Tibial artery (tissue), 4 donors: ENCODE data around the gene FAM174C.

Source experiments
- DNase-seq, 2 donors: peaks; one replicate each; pipeline ENCODE4 v3.0.0-alpha.2; 2019
- H3K27ac ChIP-seq, 2 donors: fragments of 200-600 bp; sonication (generic) in 1 of 2; 1 replicate in 1 of 2; 2 replicates in 1 of 2; pipeline ENCODE4 v1.5.1; 2018 to 2019; ENCODE audit warnings: mild to moderate bottlenecking in 1 of 2
- H3K27me3 ChIP-seq, 2 donors: fragments of 200-600 bp; sonication (generic) in 1 of 2; one replicate each; pipeline versions ENCODE4 v1.5.1 to v1.6.0; 2016 to 2019
- H3K36me3 ChIP-seq, 3 donors: fragments of 200-600 bp; sonication (generic) in 2 of 3; one replicate each; pipeline ENCODE4 v1.5.1; 2016 to 2019; ENCODE audit warnings: mild to moderate bottlenecking in 2 of 3
- H3K4me1 ChIP-seq, 4 donors: fragments of 200-600 bp; sonication (generic) in 2 of 4; 1 replicate in 3 of 4; 2 replicates in 1 of 4; pipeline ENCODE4 v1.5.1; 2016 to 2019
- H3K4me3 ChIP-seq, 2 donors: fragments of 200-600 bp; sonication (generic) in 1 of 2; 1 replicate in 1 of 2; 2 replicates in 1 of 2; pipeline ENCODE4 v1.5.1; 2018 to 2019; ENCODE audit warnings: mild to moderate bottlenecking in 2 of 2
- H3K9me3 ChIP-seq, 3 donors: fragments of 200-600 bp; sonication (generic) in 1 of 3; one replicate each; pipeline ENCODE4 v1.5.1; 2016 to 2019
- intact Hi-C: fragments of 100-400 bp; cut with DNase I; formaldehyde crosslinking; loops from one replicate; pipeline ENCODE4 v1.15.0; 2023; ENCODE audit warnings: low total_unique reads
- TF ChIP-seq, protein P1 (sequence below), 2 experiments: fragments of 200-600 bp in 1 of 2; fragments of 450-650 bp in 1 of 2; IDR thresholded peaks; one replicate each; pipeline ENCODE4 v1.5.1; 2017 to 2019; ENCODE audit warnings: antibody characterized with exemption in 2 of 2, mild to moderate bottlenecking in 1 of 2, moderate library complexity in 1 of 2

The FAM174C gene

DNA sequence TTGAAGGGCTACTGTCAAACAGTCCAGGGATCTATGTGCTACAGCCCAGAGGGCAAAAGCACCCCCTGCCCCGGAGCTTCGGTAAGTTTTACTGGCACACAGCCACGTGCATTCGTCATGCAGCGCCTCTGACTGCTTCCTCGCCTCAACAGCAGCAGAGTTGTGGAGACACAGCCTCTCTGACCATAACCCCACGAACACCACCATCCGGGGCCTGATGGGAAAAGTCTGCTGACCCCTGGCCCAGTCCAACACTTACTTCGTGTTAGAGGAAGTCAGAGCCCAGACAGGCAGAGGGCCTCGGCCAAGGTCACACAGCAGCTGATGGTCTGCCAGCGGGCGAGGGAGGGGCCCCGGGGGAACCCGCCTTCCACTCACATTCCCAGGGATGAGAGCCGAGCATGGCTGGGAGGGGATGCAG lies 42.7 kb upstream of the FAM174C start:
- Histone ChIP-seq H3K9me3 (no peaks in the 10 kb centered on the region), H3K36me3 (peaks cover 6 to 12% (median 7%) of the 10 kb centered on the region in 3 donors), H3K4me1 (peaks cover 0 to 25% (median 17%) of the 10 kb centered on the region in 4 donors), H3K27me3 (peaks cover 0 to 11% of the 10 kb centered on the region in 2 donors), H3K4me3 (no peak overlapping the region), H3K27ac (peak overlapping the region in 1 of 2 donors; percentile 43)
- TF ChIP-seq, protein P1, sequence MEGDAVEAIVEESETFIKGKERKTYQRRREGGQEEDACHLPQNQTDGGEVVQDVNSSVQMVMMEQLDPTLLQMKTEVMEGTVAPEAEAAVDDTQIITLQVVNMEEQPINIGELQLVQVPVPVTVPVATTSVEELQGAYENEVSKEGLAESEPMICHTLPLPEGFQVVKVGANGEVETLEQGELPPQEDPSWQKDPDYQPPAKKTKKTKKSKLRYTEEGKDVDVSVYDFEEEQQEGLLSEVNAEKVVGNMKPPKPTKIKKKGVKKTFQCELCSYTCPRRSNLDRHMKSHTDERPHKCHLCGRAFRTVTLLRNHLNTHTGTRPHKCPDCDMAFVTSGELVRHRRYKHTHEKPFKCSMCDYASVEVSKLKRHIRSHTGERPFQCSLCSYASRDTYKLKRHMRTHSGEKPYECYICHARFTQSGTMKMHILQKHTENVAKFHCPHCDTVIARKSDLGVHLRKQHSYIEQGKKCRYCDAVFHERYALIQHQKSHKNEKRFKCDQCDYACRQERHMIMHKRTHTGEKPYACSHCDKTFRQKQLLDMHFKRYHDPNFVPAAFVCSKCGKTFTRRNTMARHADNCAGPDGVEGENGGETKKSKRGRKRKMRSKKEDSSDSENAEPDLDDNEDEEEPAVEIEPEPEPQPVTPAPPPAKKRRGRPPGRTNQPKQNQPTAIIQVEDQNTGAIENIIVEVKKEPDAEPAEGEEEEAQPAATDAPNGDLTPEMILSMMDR (IDR thresholded peaks at IDR 0.05): no peak
- DNase-seq: no peak
- intact Hi-C loops: no loop called here

DNA sequence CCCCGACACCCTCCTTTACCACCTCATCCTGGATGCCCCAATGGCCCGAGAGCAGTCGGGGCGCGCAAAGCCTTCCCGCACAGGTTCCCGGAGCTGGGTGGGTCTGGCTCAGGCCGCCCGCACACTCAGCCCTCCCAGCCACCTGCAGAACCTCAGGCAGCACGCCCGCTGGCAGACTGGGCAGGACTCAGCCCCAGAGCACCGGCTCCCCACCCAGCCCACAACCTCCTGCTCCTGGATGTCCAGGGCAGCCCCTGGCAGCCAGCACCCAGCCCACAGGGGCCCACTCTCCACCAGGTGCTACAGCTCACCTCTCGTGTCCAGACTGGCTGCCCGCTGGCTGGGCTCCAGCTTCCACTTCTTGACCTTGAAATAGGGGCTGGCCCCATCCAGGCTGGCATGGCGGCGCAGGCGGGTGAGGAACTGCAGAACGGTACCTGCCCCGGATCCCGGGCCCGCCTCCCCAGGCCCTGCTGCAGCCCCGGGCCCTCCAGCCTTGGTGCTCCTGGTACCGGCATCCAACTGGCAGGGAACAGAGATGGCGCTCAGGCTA lies 42.1 kb upstream of the FAM174C start:
- DNase-seq: no peak
- TF ChIP-seq, protein P1 (IDR thresholded peaks at IDR 0.05): no peak
- peak overlapping the region in 1 of 2 donors; percentile 43 for H3K27ac ChIP-seq
- peaks cover 0 to 11% of the 10 kb centered on the region in 2 donors for H3K27me3 ChIP-seq
- H3K9me3 ChIP-seq: no peaks in the 10 kb centered on the region
- no peak overlapping the region for H3K4me3 ChIP-seq
- peaks cover under 1 to 6% (median 1%) of the 10 kb centered on the region in 3 donors for H3K36me3 ChIP-seq
- H3K4me1 ChIP-seq: peaks cover 0 to 29% (median 19%) of the 10 kb centered on the region in 4 donors
- intact Hi-C loops: no loop called here

DNA sequence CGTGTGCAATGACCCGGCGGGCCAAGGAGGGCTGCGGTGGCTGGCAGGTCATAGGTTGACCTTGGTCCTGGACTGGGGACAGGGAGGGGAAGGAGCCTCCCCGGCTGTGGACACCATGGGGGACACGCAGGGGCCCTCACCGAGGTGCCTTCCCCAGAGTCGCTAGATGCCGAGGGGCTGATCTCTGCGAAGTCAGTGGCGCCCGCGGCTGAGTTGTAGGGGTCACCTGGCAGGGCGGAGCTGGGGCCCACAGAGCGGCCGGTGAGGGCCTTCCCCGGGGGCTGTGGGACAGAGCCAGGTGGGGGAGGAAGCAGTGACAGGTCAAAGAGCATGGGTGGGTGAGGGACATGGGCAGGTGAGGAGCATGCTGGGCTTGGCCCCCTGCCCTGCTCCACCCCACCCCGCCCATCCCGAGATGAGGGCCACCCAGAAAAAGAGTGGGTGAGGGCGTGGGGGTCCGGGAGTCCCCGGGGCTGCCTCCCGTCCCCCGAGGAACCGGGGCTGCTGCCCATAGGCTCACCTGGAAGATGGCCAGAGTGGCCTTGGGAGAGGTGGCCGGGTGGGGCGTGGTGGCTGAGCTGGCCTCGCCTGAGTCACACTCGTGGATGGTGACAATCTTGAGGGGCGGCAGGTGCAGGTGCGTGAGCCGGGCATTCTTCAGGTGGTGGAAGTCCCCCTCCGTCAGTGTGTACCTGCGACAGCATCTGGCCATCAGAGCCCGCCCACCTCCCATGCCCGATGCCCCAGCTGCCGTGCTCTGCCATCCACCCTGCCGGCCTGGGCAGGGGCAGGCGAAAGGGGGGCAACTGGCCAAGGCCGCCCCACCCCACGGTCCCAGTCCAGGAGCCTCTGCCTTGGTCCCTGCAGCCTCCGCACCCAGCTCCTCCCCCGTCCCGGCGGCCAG lies 41.0 kb upstream of the FAM174C start:
- no peak for DNase-seq

DNA sequence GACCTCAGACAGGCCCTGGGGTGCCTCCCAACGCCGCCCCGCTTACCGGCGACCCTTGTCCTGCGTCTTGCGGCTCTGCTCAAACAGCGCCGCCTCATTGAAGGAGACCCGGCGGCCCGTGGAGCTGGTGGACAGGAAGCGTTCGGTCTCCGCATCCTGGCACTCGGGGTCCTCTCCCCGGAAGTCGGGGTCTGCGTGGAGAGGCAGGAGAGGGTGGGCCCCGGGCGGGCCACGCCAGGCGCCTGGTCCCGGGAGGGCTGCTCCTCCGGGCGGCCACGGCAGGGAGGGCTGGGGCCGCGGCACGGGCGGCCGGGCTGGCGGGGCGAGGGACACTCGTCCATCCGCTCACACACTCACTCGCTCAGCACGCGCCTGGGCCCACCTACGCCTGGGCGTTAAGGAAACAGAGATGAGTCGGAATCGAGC lies 40.4 kb upstream of the FAM174C start:
- TF ChIP-seq, protein P1 (IDR thresholded peaks at IDR 0.05): no peak
- intact Hi-C loops: loop anchor here (5.0 kb wide), 1 partner anchor 257 kb away; the partner anchor contains the start of genes PCSK4 and REEP6
- H3K9me3 ChIP-seq: no peaks in the 10 kb centered on the region

More for the DNA sequence above, 41.0 kb upstream of the FAM174C start:
- peaks cover 0 to 11% of the 10 kb centered on the region in 2 donors for H3K27me3 ChIP-seq
- H3K4me1 ChIP-seq: peaks cover 0 to 34% (median 25%) of the 10 kb centered on the region in 4 donors
- intact Hi-C loops: no loop called here
- no peaks in the 10 kb centered on the region for H3K36me3 ChIP-seq
- TF ChIP-seq, protein P1 (IDR thresholded peaks at IDR 0.05): no peak
- no peak overlapping the region for H3K4me3 ChIP-seq
- H3K9me3 ChIP-seq: no peaks in the 10 kb centered on the region
- H3K27ac ChIP-seq: no peak overlapping the region

DNA sequence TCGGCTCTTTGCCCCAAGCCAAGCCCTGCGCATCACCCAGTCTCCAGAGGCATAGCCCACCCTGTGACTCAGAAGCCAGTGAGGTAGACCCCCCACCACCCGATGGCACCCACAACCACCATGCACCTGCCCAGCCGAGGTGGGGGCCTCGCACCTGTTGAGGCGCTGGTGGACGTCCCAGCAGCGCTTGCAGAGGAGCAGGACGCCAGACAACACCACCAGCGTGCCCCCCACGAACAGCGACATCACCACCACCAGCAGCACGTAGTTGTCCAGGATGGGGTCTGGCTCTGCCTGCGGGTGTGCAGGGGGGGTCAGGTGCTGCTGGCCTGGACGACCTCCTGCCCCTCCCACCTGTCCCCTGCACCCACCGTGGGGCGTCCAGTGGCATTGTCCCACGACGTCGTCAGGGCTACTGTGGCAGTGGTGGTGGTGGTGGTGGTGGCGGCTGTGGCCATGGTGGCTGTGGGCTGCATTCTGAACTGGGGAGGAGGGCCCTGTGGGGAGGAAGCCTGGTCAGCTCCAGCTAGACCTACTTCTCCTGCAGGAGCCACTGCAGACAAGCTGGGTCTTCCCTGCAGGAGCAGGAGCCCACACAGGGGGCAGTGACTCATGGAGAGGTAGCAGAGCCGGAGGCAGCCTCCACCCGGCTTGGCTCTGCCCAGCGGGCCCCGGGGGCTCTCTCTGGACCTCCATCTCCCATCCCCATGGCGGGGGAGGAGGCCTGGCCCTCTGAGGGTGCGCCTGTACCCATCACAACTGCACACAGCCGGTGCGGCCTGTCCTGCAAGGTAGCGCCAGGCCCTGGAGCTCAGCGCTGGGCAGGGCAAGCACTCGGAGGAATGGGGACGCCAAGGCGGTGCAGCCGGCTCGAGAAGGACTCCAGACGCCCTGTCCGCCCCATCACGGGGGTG lies 39.4 kb upstream of the FAM174C start:
- DNase-seq: no peak
- H3K36me3 ChIP-seq: no peaks in the 10 kb centered on the region
- intact Hi-C loops: loop anchor here (5.0 kb wide), 1 partner anchor 256 kb away; the partner anchor contains the start of genes PCSK4 and REEP6
- H3K9me3 ChIP-seq: no peaks in the 10 kb centered on the region
- TF ChIP-seq, protein P1 (IDR thresholded peaks at IDR 0.05): no peak
- H3K27ac ChIP-seq: no peak overlapping the region
- H3K4me1 ChIP-seq: peaks cover 6 to 47% (median 36%) of the 10 kb centered on the region in 4 donors
- H3K27me3 ChIP-seq: peaks cover 0 to 11% of the 10 kb centered on the region in 2 donors
- no peak overlapping the region for H3K4me3 ChIP-seq

More for the DNA sequence above, 40.4 kb upstream of the FAM174C start:
- no peak overlapping the region for H3K27ac ChIP-seq
- H3K4me3 ChIP-seq: no peak overlapping the region
- peaks cover 0 to 11% of the 10 kb centered on the region in 2 donors for H3K27me3 ChIP-seq
- H3K36me3 ChIP-seq: no peaks in the 10 kb centered on the region
- peaks cover 0 to 38% (median 28%) of the 10 kb centered on the region in 4 donors for H3K4me1 ChIP-seq
- no peak for DNase-seq
